Fibroblast of skin of left biceps (primary cell): ENCODE results near the gene BAG3.
A peak's percentile ranks its signal among the peaks of the same experiment; 100 is the strongest.
"Not testable (repeated sequence)": the region's sequence is repeated elsewhere in the genome, so short reads cannot be mapped to it uniquely, and the experiment has no call there.

Experiments
- DNase-seq, 2 experiments: peaks; one replicate each; pipeline ENCODE4 v3.0.0-alpha.2; 2013; ENCODE audit warnings: low read depth in 2 of 2

BAG3 gene

GRCh38 chr10:119650692-119651513 is at the start of gene BAG3:
Gene BAG3 (plus strand): TSS chr10:119651380. CDS start chr10:119651676, 296 bp downstream.
- DNase-seq = peak; percentile 66

- no peak for DNase-seq
Observed at GRCh38 chr10:119602241-119603095, 48.7 kb upstream of the BAG3 start.

- DNase-seq = no peak
Observed at GRCh38 chr10:119604468-119604867, 46.7 kb upstream of the BAG3 start.

GRCh38 chr10:119608316-119609155 is 42.6 kb upstream of the BAG3 start:
- no peak for DNase-seq

- no peak for DNase-seq
Observed at GRCh38 chr10:119609516-119609915, 41.7 kb upstream of the BAG3 start.

GRCh38 chr10:119611433-119611832 is 39.7 kb upstream of the BAG3 start:
- DNase-seq = no peak

GRCh38 chr10:119613741-119614140 is 37.4 kb upstream of the BAG3 start:
- no peak for DNase-seq

GRCh38 chr10:119614686-119615085 is 36.5 kb upstream of the BAG3 start:
- DNase-seq = no peak

GRCh38 chr10:119616882-119617570 is 34.2 kb upstream of the BAG3 start:
- DNase-seq = no peak

- DNase-seq = no peak
Observed at GRCh38 chr10:119619215-119619614, 32.0 kb upstream of the BAG3 start.

- not testable (repeated sequence) for DNase-seq
Observed at GRCh38 chr10:119619811-119620210, 31.4 kb upstream of the BAG3 start.

GRCh38 chr10:119620241-119621077 is 30.7 kb upstream of the BAG3 start:
- DNase-seq = peak; percentile 28 to 32

- no peak for DNase-seq
Observed at GRCh38 chr10:119621078-119621384, 30.1 kb upstream of the BAG3 start.

GRCh38 chr10:119625570-119626280 is 25.5 kb upstream of the BAG3 start:
- no peak for DNase-seq

GRCh38 chr10:119630300-119630699 is 20.9 kb upstream of the BAG3 start:
- no peak for DNase-seq

GRCh38 chr10:119633538-119634218 is 17.5 kb upstream of the BAG3 start:
- DNase-seq = no peak

- DNase-seq = no peak
Observed at GRCh38 chr10:119634219-119634544, 17.0 kb upstream of the BAG3 start.

- no peak for DNase-seq
Observed at GRCh38 chr10:119637631-119638030, 13.5 kb upstream of the BAG3 start.

- DNase-seq = no peak
Observed at GRCh38 chr10:119638982-119639381, 12.2 kb upstream of the BAG3 start.
